NCI-H1048 (cell line): ENCODE measurements around the gene FOXRED2.
A peak's percentile ranks its signal among the peaks of the same experiment; 100 is the strongest.
"Not testable (repeated sequence)": the region's sequence is repeated elsewhere in the genome, so short reads cannot be mapped to it uniquely, and the experiment has no call there.

Experiments used
- DNase-seq: peaks from one replicate; lab custom pipeline; 2025; lab: John Stamatoyannopoulos, UW

FOXRED2 gene

DNA sequence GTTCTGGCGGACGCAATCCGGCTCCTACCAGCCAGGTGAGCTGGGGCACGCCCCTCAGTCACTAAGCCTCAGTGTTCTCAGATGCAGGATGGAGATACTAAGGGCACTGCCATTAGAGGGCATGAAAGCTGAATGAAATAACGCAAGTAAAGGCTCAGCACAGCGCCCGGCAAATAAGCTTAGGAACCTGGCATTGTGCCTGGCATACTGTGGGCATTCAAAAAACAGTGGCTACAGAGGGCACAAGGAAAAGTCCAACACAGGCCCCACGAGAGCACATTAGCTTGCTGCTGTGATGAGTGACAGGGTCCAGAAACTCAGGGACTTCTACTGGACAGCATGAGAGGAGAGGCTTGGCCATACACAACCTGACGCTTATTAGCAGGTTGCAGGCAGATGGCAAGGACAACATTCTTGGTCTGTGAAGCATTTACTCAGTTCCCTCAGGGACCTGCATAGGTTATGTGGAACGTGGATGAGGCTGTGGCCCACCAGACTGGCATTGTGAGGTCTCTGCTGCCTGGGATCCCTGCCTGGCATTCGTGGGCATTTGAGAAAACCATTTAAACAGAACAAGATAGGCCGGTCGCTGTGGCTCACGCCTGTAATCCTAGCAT, 37.6 kb downstream of the FOXRED2 start:
- no peak for DNase-seq

DNA sequence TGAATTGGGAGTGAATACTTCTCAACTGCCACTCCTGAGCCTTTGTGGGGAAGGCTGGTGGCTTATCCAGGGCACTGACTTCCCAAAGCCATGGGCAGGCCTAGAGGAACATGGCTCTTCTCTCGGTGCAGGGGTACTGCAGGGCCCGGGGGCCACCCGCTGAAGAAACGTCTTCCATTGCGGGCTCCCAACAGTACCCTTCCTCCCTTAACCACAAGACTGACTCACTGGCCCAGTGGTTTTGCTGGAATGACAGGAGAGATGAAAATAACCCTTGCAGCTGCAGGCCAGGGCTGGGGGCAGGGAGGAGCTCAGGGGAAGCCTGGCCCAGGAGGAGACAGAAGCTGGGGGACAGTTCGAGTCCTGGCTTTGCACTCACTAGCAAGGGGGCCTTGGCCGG, 38.9 kb downstream of the FOXRED2 start:
- no peak for DNase-seq

DNA sequence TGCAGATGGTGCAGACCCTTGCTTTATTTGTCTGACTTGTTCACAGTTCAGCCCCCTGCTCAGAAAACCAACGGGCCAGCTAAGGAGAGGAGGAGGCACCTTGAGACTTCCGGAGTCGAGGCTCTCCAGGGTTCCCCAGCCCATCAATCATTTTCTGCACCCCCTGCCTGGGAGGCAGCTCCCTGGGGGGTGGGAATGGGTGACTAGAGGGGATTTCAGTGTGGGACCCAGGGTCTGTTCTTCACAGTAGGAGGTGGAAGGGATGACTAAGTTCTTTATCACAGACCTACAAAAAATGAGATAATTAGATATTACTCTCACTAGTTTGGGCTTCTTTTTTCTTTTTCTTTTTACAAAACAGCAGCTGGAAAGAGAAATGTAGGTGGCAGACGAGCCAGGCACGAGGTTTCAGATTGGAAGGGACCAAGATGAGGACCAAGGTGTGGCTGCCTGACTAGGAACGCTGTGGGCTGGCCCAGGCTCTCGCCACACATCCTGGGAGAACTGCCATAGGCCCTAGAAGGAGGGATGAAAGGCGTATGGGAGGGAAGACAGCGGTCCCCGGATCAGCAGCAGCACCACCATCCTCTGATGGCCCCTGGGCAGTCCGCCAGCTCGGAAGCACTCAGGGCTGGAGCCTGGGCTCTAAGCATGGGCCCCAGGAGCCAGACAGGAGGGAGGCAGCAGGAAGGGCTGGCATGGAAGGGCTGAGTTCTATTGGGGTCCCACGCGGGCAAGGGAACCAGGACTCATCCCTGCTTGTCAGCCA, 39.6 kb downstream of the FOXRED2 start:
- no peak for DNase-seq

DNA sequence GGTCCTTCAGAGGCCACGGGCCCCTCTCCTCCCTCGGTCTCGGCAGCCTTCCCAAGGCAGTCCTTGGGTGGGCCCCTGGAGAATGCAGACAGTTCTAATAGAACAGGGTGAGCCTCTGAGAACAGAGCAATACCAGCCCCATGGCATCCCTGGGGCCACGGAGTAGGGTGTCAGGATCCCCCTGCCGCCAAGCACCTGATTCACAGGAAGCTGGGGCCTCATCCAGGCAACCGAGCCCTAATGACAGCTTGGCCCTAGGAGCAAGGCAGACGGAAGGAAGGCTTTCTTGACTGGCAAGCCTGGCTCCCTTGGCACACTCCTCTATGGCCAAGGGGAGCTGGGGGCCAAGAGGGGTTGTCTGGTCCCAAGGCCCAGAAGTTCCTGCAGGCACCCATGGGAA, 40.6 kb downstream of the FOXRED2 start:
- DNase-seq, result no peak

DNA sequence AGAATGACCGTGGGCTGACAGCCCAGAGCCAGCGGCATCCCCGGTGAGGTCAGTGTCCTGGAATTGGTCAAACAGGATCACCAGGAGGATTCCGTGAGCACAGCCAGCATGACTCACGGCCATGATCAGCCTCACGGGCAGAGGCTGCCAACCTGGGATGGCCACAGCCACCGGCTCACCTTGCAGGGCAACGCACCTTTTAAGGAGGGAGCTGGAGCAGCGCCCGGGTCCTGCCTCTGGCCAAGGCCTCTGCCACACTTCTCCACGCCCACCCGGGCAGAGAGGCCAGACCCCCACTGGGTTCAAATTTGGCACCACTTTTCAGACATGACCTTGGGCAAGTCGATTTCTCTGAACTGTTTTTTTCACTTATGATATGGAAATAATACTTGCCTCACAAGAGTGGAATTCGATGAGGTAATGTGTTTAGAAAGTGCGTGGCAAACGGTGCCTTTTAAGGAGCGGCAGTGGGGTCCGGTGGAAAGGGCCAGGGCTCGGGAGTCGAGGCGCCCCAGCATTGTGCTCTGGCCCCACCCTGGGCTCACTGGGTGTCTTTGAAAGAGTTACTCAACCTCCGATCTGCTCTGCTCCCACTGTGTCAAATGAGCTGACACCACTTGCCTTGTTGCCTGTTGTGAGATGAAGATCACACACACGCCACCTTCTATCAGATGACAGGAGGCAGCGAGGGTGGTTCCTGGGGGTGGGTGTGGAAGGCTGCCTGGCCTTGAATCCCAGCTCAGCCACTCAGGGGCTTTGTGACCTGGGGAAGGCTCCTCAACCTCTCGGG, 41.4 kb downstream of the FOXRED2 start:
- DNase-seq, result no peak

DNA sequence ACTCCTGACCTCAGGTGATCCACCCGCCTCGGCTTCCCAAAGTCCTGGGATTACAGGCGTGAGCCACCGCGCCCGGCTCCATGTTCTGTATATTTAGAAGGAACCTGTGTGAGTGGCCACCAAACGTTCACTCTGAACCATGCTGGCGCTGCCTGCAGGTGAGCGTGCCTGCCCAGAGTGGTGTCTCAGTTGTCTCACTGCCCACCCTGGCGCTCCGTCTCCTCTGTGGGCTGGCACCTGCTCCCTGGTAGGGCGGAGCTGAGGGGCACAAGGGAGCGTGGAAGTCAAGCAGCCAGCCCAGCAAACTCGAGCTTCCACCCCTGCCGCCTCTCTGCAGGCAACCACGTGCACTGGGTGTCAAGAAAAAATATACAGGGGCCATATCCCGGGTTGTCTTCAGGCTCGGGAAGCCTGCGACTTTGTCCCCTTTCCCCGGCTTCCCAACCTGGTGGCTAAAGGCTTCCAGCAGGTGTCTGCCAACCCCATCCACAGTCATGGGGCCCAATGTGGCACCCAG, 42.1 kb downstream of the FOXRED2 start:
- no peak for DNase-seq

DNA sequence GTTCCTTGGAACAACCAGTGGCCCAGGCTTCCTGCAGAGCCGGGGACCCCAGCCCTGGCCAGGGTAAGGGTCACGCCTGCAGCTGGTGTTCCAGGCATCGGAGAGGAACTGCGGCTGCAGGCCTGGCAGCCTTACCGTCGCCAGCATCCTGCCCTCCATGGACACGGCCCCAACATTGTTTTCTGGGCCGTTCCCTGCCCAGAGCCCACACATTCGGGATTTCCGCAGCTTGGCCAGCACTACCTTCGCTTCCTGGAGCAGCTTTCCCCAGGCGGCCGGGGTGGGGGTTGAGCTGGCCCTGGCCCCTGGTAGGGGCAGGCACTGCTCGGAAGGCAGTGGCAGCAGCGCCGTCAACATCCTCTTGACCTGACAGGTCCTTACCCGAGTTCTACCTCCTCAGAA, 43.1 kb downstream of the FOXRED2 start:
- DNase-seq, result no peak

DNA sequence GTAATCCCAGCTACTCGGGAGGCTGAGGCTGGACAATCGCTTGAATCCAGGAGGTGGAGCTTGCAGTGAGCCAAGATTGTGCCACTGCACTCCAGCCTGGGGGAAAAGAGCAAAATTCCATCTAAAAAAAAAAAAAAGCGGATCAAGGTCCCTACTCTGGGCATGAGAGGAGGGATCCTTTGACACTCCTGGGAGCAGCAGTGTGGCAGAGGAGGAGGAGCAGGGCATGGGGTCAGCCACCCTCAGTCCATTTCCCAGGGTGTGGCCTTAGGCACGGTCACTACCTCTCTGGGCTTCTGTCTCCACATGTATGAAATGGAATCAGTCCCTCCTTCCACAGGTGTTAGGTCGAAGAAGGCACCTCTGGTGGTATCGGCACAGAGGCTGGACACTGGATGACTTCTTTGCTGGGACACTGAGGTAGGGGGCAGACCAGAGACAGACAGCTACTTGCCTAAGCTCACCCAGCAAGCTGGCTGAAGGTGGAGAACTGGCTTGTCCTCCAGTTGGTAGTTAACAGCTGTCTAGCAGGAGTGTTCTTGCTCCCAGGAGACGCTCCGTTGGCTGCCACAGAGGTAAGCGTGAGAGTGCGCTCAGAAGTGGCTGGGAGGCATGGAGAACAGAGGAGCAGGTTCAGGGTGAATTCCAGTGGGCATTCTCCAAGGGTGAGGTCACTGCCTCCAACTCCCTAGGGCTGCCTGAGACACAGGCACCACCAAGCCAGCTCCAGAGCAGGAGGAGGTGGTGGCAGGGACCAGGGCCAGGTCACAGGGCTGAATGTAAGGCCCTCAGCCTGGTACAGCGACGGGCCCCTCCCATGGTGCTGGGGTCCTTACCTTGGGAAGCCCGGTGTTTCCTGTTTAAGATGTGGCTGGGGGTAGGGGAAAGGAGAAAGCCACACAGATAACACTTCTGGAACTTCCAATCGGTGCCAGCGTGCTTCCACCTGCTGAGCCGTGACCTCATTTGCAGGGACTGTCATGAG, 44.9 kb downstream of the FOXRED2 start:
- DNase-seq, result no peak

DNA sequence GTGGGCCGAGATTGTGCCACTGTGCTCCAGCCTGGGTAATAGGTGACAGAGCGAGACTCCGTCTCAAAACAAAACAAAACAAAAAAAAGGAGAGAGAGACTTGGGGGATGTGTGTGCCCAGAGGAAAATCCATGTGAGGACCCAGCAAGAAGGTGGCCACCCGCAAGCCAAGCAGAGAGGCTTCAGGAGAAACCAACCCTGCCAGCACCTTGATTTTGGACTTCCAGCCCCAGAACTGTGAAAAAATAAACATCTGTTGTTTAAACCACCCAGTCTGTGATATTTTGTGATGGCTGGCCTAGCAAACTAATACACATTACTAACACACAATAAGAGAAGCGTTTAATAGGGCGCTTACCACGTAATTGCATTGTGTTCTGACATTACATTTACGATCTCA, 46.6 kb downstream of the FOXRED2 start:
- no peak for DNase-seq

DNA sequence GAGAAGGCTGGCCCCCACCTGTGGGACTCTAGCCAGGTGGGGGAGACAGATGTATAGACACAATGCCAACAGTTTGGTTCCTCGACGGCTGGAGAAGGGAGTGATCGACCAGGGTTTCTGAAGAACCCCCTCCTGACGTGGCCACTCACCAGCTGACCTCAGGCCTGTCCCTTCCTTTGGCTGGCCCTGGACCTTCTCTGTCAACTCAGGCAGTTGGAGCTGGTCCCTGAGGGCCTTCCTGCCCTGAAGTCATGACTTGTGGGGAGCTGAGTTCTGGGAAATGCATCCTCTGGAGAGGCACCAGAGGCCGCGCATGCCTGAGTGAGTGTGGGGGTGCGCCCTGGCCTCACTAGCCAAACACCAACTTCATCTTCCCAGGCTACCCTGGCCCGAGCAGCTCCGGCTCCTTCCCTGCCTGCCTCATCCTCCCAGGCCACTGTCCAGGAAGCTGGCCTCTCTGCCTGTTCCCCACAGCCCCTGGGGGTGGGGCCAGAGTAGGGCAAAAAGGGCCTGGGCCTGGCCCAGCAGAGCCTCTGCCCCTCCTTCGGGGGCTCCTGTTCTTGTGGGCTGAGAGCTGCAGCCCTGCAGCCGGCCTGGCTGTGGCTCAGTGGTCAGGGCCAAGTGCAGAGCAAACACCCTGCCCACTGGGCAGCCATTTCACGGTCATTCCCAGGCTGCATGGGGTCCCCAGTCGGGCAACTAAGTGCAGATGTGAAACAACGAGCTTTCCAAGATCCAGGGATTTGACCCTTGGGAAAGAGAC, 49.0 kb downstream of the FOXRED2 start:
- DNase-seq, result no peak

DNA sequence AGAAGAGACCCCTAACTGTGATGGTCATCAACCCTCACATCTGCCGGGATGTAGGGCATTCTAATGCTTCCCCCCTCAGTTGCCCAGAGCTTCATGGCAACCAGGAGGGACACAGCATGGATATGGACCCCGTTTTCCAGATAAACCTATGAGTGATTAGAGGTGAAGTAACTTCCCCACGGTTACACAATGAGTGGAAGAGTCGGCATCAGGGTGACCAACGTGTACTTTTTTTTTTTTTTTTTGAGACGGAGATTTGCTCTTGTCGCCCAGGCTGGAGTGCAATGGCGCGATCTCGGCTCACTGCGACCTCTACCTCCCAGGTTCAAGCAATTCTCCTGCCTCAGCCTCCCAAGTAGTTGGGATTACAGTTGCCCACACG, 50.4 kb downstream of the FOXRED2 start:
- no peak for DNase-seq

DNA sequence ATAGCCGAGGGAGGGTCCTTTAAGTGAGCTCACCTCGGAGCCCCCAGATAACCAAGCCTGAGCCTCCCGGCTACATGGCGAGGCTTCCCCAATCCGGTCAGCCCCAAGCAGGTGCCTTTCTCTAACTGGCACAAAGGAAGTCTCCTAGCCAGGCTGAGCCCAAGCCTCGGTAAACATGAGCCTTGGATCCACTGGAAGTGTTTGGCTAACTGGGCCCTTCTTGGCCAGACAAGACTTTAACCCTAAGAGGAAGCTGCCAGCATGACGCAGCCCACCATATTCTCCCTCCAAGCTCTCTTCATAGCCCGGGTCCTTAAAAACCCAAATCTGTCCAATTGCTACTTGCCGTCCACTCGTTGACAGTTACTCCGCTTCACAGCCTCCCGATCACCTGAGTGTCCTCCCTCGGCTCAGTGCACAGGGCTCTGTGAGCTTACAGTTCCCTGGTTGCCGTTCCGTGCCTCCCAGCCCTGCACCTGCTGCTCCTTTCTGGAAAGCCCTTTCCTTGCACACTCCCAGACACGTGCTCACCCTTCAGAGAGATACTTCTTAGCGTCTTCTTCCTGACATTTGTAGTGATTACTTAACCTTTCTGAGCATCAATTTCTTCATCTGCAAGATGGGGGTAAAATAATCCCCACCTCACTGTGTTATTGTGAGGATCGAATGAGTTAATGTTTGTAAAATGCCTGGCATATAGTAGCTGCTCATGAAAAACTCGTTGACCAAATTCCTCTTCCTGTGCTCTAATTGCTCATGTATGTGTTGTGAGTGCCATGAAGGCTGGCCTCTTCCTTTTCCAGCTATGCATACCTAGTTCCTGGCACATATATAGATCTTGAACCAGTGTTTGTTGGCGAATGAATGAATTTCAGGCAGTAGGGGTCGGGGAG, 51.0 kb downstream of the FOXRED2 start:
- no peak for DNase-seq

DNA sequence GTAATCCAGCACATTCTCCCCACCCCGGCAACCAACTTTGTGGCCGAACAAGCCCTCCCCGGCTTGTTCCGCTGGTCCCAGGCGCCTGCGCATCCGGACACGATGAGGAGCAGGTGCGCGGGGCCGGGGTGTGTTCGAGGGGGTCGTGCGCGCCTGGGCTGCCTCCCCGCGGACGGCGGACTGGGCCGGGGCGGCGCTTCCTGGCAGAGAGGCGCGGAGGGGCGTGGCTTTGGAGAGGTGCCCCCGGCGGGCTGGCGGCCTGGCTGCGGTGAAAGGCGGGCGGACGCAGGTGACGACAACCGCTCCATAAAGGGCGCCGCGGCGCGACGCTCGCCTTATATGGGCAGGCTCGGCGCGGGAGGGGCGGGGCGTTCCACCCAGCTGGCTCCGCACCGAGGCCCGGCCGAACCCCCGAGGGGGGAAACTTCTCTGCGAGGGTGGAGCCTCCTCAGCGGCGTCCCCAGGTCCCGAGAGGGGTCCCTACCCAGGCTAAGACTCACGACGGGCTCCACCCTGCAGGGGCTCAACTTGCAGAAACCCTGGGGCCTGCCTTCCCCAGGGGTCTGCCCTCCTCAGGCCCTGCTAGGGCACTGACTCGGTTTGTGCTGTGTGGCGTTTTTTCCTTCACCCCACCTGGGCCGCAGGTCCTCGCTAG, 51.8 kb downstream of the FOXRED2 start:
- DNase-seq, result peak; percentile 45

DNA sequence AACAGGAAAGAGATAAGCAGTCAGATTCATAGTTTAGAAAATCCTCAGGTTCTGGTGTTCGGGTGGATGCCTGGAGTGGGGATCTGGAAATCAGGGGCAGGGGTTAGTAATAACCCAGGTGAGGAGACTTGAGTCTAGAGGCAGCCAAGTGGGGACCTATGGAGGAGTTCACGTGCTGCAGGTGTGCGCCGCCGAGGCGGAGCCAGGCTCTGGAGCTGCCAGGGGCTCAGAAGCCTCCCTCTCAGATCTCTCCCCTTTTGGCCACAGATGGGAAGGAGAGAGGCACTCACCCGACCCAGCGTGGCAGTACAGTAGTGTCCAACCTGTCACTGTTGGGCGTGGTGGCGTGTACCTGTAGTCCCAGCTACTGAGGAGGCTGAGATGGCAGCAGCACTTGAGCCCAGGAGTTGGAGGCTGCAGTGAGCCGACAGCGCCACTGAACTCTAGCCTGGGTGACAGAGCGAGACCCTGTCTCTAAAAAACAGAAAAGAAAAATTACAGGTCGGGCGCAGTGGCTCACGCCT, 52.9 kb downstream of the FOXRED2 start:
- DNase-seq, result no peak

DNA sequence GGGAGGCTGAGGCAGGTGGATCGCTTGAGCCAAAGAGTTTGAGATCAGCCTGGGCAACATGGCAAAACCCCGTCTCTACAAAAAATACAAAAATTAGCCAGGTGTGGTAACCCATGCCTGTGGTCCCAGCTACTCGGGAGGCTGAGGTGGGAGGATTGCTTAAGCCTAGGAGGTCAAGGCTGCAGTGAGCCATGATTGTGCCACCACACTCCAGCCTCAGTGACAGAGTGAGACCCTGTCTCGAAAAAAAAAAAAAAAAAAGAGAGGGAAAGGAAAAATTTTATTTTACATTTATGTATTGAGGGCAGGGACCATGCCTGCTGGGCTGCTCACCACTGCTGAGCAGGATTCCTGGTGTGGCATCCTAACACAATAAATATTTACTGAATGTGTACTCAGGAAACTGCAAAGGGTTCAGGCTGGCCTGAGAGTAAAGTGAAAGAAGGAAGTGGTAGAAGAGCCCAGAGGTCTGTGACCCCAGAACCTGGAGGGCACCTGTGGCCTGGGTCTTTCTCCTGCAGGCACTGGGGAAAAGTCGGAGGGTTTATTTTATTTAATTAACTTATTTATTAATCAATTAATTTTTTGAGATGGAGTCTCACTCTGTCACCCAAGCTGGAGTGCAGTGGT, 53.7 kb downstream of the FOXRED2 start:
- DNase-seq, result not testable (repeated sequence)

DNA sequence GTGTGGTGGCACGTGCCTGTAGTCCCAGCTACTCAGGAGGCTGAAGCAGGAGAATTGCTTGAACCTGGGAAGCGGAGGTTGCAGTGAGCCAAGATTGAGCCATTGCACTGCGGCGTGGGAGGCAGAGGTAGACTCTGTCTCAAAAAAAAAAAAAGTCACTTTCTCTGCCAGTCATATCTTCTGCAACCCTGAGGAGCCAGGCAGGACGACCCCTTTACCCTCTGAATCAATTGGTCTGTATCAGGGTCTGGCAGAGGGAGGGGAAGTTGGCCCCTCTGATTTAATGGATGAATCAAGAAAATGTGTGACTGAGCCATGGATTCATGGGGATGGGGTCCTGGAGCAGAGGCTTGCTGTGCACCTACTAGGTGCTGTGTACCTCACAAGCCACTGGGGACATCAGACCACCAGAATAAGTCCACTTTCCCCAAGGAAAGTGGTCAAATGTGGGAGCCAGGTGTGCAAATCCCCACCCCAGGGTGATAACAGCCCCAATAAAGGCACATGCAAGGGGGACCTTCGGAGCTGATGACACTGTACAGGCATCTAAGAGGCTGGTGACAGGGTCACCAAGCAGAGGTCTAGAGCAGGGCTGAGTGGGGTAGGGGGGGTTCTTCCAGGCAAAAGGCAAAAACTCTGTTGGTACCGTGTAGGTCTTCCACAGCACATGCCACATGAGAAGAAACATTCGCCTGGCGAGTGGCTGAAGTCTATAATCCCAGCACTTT, 54.4 kb downstream of the FOXRED2 start:
- DNase-seq, result no peak

DNA sequence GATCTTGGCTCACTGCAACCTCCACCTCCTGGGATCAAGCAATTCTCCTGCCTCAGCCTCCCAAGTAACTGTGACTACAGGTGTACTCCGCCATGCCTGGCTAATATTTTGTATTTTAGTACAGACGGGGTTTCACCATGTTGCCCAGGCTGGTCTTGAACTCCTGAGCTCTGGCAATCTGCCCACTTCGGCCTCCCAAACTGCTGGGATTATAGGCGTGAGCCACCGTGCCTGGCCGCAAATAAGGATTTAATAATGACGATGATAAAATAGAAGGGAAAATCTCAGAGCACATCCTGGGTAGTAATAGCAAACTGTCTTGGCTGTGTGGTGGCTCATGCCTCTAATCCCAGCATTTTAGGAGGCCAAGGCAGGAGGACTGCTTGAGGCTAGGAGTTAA, 55.9 kb downstream of the FOXRED2 start:
- DNase-seq, result not testable (repeated sequence)
